SHP77 (cell line): ENCODE data around the gene DIP2B.
A peak's percentile ranks its signal among the peaks of the same experiment; 100 is the strongest.

Source experiments
- DNase-seq, 2 experiments: peaks; one replicate each; lab custom pipeline; 2025; lab: John Stamatoyannopoulos, UW

Gene DIP2B

GRCh38 chr12:50635857-50636256 is 131.1 kb downstream of the DIP2B start:
- no peak for DNase-seq

- DNase-seq: no peak
Measured at GRCh38 chr12:50636505-50636904, 131.7 kb downstream of the DIP2B start.

DNA sequence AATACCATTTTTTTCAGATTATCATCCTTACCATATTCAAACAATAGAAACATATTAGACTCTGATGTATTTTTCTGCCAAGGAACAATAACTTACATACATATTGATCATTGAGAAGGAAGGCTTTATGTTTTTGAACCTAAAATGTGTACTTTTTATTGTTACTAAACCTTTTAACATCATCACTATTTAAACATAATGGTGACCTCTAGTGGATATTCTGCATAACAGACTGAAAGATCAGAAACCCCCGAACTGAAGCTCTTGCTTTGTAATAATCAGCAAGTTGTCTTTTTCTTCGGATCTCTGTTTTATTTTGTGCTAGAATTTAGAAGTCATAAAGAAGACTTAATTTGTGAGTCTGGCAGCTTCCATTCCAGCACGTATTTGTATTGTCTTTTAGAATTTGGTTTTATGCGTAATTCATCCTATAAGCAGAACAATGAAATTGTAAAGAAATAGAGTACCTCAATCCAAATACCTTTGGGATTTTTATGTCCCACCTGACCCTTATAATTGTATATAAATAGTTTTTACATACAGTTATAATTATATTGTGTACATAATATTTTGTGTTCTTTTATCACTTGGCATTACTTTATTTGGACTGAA is 133.2 kb downstream of the DIP2B start:
- peak; percentile 14 to 27 for DNase-seq

GRCh38 chr12:50638482-50638880 is 133.7 kb downstream of the DIP2B start:
- DNase-seq: no peak

- no peak for DNase-seq
Measured at GRCh38 chr12:50639721-50640120, 134.9 kb downstream of the DIP2B start.

- no peak for DNase-seq
Measured at GRCh38 chr12:50640321-50640939, 135.6 kb downstream of the DIP2B start.

GRCh38 chr12:50641566-50641965 is 136.8 kb downstream of the DIP2B start:
- DNase-seq: no peak

DNA sequence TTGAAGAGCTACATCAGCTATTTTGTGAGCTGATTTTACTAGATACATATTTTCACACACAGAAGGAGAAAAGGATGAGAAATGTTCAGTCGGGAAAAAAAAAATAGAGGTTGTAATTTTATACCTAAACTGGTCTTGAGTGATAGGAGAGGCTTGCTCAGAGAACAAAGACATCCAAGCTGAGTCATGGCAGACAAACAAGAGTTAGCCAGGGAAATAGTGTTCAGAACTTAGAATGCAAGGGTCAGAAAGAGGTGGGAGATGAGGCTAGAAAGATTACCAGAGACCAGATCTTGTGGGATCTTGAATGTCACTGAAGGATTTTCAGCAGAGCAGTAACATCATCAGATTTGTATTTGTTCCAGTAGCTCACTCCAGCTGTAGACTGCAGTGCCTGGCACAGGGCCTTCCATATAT is 137.3 kb downstream of the DIP2B start:
- no peak for DNase-seq

DNA sequence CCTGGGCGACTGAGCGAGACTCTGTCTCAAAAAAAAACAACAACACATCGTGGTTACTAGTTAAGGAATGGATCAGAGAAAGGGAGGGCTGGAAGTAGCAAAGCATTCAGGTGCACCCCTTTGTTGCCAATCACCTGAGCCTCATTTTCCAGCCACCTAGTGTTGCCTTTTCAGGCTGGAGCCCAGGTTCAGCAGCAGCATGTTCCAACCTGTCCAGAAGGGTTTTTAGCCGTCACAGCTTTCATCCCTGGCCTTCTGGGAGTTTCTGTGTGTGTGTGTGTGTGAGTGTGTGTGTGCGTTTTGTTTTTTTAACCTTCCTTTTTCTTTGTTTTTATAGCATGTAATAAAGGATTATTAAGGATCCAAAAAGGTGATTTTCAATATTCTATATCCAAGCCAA is 138.0 kb downstream of the DIP2B start:
- no peak for DNase-seq

DNA sequence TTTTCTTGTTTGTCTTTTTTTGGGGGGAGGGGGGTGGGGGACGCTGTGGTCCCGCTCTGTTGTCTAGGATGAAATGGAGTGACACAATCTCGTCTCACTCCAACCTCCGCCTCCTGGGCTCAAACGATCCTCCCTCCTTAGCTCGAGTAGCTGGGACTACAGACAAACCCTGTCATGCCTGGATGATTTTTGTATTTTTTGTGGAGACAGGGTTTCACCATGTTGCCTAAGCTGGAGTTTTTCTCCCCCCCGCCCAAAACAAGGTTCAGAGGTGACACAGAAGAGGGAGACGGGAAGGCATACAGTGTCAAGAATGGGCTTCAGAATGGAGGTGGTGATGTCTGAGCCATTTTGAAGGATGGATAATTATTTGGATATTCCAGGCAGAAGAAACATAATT is 142.2 kb downstream of the DIP2B start:
- DNase-seq: no peak

DNA sequence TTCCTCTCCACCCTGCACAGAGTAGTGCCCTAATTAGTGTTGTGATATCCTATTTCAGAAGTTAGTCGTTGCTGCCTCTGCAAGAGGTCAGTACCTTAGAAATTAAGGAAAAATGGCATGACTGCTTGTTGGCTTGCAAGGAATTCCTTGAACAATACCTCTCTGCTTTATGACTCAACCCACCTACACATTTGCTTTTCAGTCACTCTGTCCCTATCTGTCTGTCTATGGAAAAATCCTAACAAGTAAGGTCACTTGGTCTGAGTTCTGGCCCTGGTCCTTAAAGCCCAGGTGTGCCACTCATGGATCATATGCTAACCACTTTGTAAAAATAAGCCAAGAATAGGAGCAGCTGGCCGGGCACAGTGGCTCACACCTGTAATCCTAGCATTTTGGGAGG is 142.7 kb downstream of the DIP2B start:
- no peak for DNase-seq

DNA sequence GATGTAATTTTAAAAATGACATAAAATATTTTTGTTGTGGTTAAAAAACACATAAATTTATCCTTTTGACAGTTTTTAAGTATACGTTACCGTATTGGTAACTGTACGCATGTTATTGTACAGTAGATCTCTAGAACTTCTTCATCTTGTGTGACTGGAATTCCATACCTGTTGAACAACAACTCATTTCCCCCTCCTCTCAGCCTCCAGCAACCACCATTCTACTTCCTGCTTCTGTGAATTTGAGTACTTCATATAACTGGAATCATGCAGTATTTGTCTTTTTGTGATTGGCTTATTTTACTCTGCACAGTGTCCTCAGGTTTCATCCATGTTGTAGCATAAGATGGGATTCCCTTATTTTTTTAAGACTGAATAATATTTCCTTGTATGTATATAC is 145.5 kb downstream of the DIP2B start:
- no peak for DNase-seq

GRCh38 chr12:50655374-50655921 is 150.7 kb downstream of the DIP2B start:
- no peak for DNase-seq

DNA sequence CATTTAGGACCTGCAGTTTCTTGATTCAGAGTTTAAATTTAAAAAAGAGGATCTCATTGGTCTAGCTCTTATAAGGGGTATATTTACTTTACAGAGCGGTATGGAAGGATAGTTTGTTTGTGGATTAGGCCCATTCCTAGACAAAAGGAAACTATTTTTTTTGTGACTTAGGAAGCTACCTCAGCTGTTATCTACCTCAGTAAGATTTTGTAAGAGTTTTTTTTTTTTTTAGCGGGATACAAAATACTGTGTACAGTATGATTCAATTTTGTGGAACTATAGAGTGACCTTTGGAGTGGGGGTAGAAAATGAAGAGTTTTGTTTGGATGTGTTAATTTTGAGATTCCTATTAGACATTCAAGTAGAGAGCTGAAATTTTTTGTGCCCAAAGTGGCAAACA is 154.5 kb downstream of the DIP2B start:
- no peak for DNase-seq

- DNase-seq: no peak
Measured at GRCh38 chr12:50659690-50660424, 155.1 kb downstream of the DIP2B start.

GRCh38 chr12:50660425-50660822 is 155.6 kb downstream of the DIP2B start:
- DNase-seq: no peak

GRCh38 chr12:50661300-50662115 is 156.7 kb downstream of the DIP2B start:
- no peak for DNase-seq

GRCh38 chr12:50662116-50662510 is 157.3 kb downstream of the DIP2B start:
- DNase-seq: no peak

GRCh38 chr12:50665170-50665569 is 160.4 kb downstream of the DIP2B start:
- DNase-seq: no peak

- no peak for DNase-seq
Measured at GRCh38 chr12:50665609-50666008, 160.8 kb downstream of the DIP2B start.

DNA sequence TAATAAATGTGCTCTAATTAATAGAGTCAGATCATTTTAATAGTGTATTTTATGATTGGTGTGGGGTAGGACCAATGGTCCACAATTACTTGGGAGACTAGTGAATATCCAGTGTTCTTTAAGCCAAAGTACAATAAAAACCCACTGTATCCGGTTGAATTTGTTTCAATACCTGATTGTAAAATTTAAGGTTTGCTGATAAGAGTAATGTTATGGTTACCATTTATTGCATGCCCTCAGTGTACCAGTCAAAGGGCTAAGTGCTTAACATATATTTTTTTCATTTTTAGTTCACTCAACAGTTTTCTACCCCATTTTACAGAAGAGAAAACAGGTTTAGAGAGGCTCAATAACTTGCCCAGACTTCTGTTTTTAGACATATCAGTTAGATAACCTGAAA is 161.2 kb downstream of the DIP2B start:
- DNase-seq: no peak

- no peak for DNase-seq
Measured at GRCh38 chr12:50672158-50672557, 167.4 kb downstream of the DIP2B start.
